ENCODE results near the gene KMT5C.

KMT5C gene

GRCh38 chr19:55372316-55373081, 32.8 kb downstream of the KMT5C start:
- H3K27me3 ChIP-seq (ENCODE audit: insufficient read depth, insufficient read length): peaks cover 23% of the 10 kb centered on the region
- H3K4me3 ChIP-seq (ENCODE audit: insufficient read length, low read depth): no peak overlapping the region
- H3K4me1 ChIP-seq (ENCODE audit: insufficient read depth, insufficient read length): peaks cover 22% of the 10 kb centered on the region
- peaks cover 8% of the 10 kb centered on the region for H3K36me3 ChIP-seq (ENCODE audit: insufficient read depth, insufficient read length, low read length)
- no peaks in the 10 kb centered on the region for H3K9me3 ChIP-seq (ENCODE audit: insufficient read depth, low read length)
- DNase-seq (ENCODE audit: low read depth, low spot score): no peak
- no peak for TF ChIP-seq ZNF274 (IDR thresholded peaks at IDR 0.05; ENCODE audit: low read depth, low read length)
- no peak for TF ChIP-seq SUZ12 (IDR thresholded peaks at IDR 0.05; ENCODE audit: extremely low read depth, insufficient read depth, insufficient read length)
- TF ChIP-seq YY1 (IDR thresholded peaks at IDR 0.05; ENCODE audit: insufficient read depth, insufficient read length): no peak
- peak overlapping the region; percentile 42 for H3K9ac ChIP-seq (ENCODE audit: insufficient read length, low read depth)

DNA sequence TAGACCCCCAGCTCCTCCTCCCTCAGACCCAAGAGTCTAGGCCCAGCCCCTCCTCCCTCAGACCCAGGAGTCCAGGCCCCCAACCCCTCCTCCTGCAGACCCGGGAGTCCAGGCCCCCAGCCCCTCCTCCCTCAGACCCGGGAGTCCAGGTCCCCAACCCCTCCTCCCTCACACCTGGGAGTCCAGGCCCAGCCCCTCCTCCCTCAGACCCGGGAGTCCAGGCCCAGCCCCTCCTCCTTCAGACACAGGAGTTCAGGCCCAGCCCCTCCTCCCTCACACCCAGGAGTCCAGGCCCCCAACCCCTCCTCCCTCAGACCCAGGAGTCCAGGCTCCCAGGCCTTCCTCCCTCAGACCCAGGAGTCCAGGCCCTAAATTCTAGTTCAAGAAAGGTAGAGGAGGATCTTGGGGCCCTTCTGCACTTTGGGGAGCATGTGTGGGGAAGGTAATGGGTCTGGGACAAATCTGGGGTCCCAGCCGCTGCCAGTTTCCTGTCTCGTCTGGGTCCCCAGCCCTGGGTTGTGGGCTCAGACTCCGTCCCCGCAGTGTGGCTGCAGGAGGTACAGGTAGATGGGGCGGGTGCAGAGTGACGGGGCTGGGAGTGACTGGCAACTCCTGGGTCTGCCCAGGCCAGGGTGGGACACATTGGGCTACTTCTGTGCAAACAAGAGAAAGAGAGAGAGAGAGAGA, 33.8 kb downstream of the KMT5C start:
- H3K9me3 ChIP-seq (ENCODE audit: insufficient read depth, low read length): no peaks in the 10 kb centered on the region
- H3K4me1 ChIP-seq (ENCODE audit: insufficient read depth, insufficient read length): peaks cover 24% of the 10 kb centered on the region
- TF ChIP-seq YY1 (IDR thresholded peaks at IDR 0.05; ENCODE audit: insufficient read depth, insufficient read length): no peak
- TF ChIP-seq SUZ12 (IDR thresholded peaks at IDR 0.05; ENCODE audit: extremely low read depth, insufficient read depth, insufficient read length): no peak
- TF ChIP-seq ZNF274 (IDR thresholded peaks at IDR 0.05; ENCODE audit: low read depth, low read length): no peak
- H3K27me3 ChIP-seq (ENCODE audit: insufficient read depth, insufficient read length): peaks cover 23% of the 10 kb centered on the region
- peak overlapping the region; percentile 3 for H3K9ac ChIP-seq (ENCODE audit: insufficient read length, low read depth)
- H3K4me3 ChIP-seq (ENCODE audit: insufficient read length, low read depth): no peak overlapping the region
- H3K36me3 ChIP-seq (ENCODE audit: insufficient read depth, insufficient read length, low read length): peaks cover under 1% of the 10 kb centered on the region
- no peak for DNase-seq (ENCODE audit: low read depth, low spot score)

DNA sequence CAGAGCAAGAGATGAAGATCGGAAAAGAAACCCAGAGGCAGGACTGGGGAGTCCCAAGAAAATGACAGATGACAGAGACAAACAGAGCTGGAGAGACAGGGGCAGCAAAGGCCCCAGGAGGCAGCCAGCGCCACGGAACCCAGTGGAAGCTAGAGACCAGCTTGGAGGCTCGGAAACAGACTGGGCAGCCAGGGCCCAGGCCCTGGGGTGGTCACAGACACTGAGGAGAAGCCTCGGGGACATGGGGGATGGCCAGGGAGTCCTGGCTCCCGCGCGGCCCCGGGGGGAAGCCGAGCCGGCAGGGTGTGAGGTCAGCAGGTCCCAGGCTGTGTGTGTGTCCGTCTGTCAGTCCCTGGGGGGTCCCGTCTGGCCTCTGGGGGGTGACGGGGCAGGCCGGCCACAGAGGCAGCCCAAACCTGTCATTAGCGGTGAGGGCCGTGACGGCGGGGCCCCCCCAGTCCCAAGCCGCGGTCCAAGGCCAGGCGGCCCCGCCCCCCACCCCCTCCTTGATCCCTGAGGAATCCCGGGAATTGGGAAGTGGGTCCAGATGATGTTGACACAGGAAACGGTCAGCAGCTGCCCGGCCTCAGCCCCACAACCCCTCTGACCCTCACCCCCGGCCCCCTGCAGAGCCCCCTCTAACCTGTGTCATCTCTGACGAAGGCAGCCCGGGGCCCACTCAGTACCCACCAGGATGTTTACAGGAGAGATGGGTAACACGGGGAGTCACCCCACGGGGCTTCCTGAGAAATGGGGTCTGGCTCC, 34.5 kb downstream of the KMT5C start:
- no peak for DNase-seq (ENCODE audit: low read depth, low spot score)
- H3K9me3 ChIP-seq (ENCODE audit: insufficient read depth, low read length): no peaks in the 10 kb centered on the region
- no peaks in the 10 kb centered on the region for H3K36me3 ChIP-seq (ENCODE audit: insufficient read depth, insufficient read length, low read length)
- peak overlapping the region; percentile 15 for H3K4me3 ChIP-seq (ENCODE audit: insufficient read length, low read depth)
- H3K27me3 ChIP-seq (ENCODE audit: insufficient read depth, insufficient read length): peaks cover 23% of the 10 kb centered on the region
- TF ChIP-seq YY1 (IDR thresholded peaks at IDR 0.05; ENCODE audit: insufficient read depth, insufficient read length) (no peak), ZNF274 (IDR thresholded peaks at IDR 0.05; ENCODE audit: low read depth, low read length) (no peak), SUZ12 (IDR thresholded peaks at IDR 0.05; ENCODE audit: extremely low read depth, insufficient read depth, insufficient read length) (no peak)
- peaks cover 21% of the 10 kb centered on the region for H3K4me1 ChIP-seq (ENCODE audit: insufficient read depth, insufficient read length)
- peak overlapping the region; percentile 3 for H3K9ac ChIP-seq (ENCODE audit: insufficient read length, low read depth)

GRCh38 chr19:55376241-55376933, 36.7 kb downstream of the KMT5C start, which contains the start of gene TMEM190:
TSS of gene TMEM190 (plus strand) at chr19:55376826. CDS start at chr19:55376854, 28 bp downstream.
- H3K27me3 ChIP-seq (ENCODE audit: insufficient read depth, insufficient read length): peaks cover 13% of the 10 kb centered on the region
- no peak for TF ChIP-seq SUZ12 (IDR thresholded peaks at IDR 0.05; ENCODE audit: extremely low read depth, insufficient read depth, insufficient read length)
- no peak for TF ChIP-seq YY1 (IDR thresholded peaks at IDR 0.05; ENCODE audit: insufficient read depth, insufficient read length)
- TF ChIP-seq ZNF274 (IDR thresholded peaks at IDR 0.05; ENCODE audit: low read depth, low read length): no peak
- H3K36me3 ChIP-seq (ENCODE audit: insufficient read depth, insufficient read length, low read length): no peaks in the 10 kb centered on the region
- no peak for DNase-seq (ENCODE audit: low read depth, low spot score)
- peak within 1 kb of the TSS; percentile 42 for H3K9ac ChIP-seq (ENCODE audit: insufficient read length, low read depth)
- no peaks in the 10 kb centered on the region for H3K9me3 ChIP-seq (ENCODE audit: insufficient read depth, low read length)
- H3K4me3 ChIP-seq (ENCODE audit: insufficient read length, low read depth): no peak within 1 kb of the TSS
- peaks cover 21% of the 10 kb centered on the region for H3K4me1 ChIP-seq (ENCODE audit: insufficient read depth, insufficient read length)

DNA sequence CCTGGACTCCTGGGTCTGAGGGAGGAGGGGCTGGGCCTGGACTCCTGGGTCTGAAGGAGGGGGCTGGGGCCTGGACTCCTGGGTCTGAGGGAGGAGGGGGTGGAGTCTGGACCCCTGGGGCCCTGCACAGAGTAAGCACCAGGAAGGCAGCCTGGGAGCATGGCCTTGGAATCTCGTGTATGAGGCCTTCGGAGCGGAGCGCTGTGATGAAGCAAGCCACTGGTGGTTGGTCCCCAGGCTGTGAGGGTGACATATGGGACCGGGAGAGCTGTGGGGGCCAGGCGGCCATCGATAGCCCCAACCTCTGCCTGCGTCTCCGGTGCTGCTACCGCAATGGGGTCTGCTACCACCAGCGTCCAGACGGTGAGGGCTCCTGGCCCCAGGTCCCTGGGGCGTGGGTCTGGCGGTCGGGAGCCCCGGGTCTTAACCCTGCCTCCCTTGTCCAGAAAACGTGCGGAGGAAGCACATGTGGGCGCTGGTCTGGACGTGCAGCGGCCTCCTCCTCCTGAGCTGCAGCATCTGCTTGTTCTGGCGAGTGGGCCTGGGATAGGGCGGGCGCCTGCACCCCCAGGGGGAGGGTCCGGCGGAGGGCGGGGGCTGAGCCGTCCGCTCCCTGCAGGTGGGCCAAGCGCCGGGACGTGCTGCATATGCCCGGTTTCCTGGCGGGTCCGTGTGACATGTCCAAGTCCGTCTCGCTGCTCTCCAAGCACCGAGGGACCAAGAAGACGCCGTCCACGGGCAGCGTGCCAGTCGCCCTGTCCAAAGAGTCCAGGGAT, 37.9 kb downstream of the KMT5C start:
- peaks cover 17% of the 10 kb centered on the region for H3K4me1 ChIP-seq (ENCODE audit: insufficient read depth, insufficient read length)
- H3K27me3 ChIP-seq (ENCODE audit: insufficient read depth, insufficient read length): peaks cover 10% of the 10 kb centered on the region
- H3K9ac ChIP-seq (ENCODE audit: insufficient read length, low read depth): peak overlapping the region; percentile 42
- H3K4me3 ChIP-seq (ENCODE audit: insufficient read length, low read depth): no peak overlapping the region
- no peak for DNase-seq (ENCODE audit: low read depth, low spot score)
- no peaks in the 10 kb centered on the region for H3K36me3 ChIP-seq (ENCODE audit: insufficient read depth, insufficient read length, low read length)
- TF ChIP-seq SUZ12 (IDR thresholded peaks at IDR 0.05; ENCODE audit: extremely low read depth, insufficient read depth, insufficient read length): no peak
- no peak for TF ChIP-seq ZNF274 (IDR thresholded peaks at IDR 0.05; ENCODE audit: low read depth, low read length)
- TF ChIP-seq YY1 (IDR thresholded peaks at IDR 0.05; ENCODE audit: insufficient read depth, insufficient read length): no peak
- H3K9me3 ChIP-seq (ENCODE audit: insufficient read depth, low read length): no peaks in the 10 kb centered on the region

GRCh38 chr19:55379174-55379573, 39.5 kb downstream of the KMT5C start:
- no peak for DNase-seq (ENCODE audit: low read depth, low spot score)
- H3K9me3 ChIP-seq (ENCODE audit: insufficient read depth, low read length): no peaks in the 10 kb centered on the region
- H3K9ac ChIP-seq (ENCODE audit: insufficient read length, low read depth): no peak overlapping the region
- H3K4me1 ChIP-seq (ENCODE audit: insufficient read depth, insufficient read length): peaks cover 11% of the 10 kb centered on the region
- no peaks in the 10 kb centered on the region for H3K36me3 ChIP-seq (ENCODE audit: insufficient read depth, insufficient read length, low read length)
- H3K27me3 ChIP-seq (ENCODE audit: insufficient read depth, insufficient read length): peaks cover 12% of the 10 kb centered on the region
- H3K4me3 ChIP-seq (ENCODE audit: insufficient read length, low read depth): no peak overlapping the region
- TF ChIP-seq YY1 (IDR thresholded peaks at IDR 0.05; ENCODE audit: insufficient read depth, insufficient read length): no peak
- TF ChIP-seq ZNF274 (IDR thresholded peaks at IDR 0.05; ENCODE audit: low read depth, low read length): no peak
- TF ChIP-seq SUZ12 (IDR thresholded peaks at IDR 0.05; ENCODE audit: extremely low read depth, insufficient read depth, insufficient read length): no peak

Data from NT2/D1 (cell line).